HG02870 (cell line): Measurements from ENCODE around the gene EID1.
"Not testable (repeated sequence)": the region's sequence is repeated elsewhere in the genome, so short reads cannot be mapped to it uniquely, and the experiment has no call there.

ENCODE experiments used
- ATAC-seq: cut with Tn5 transposase; IDR thresholded peaks from one replicate; pipeline ENCODE4 v1.9.1; 2021; ENCODE audit warnings: mild to moderate bottlenecking, moderate library complexity; ENCODE audit not compliant: unreplicated experiment

The EID1 gene, protein sequence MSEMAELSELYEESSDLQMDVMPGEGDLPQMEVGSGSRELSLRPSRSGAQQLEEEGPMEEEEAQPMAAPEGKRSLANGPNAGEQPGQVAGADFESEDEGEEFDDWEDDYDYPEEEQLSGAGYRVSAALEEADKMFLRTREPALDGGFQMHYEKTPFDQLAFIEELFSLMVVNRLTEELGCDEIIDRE

DNA sequence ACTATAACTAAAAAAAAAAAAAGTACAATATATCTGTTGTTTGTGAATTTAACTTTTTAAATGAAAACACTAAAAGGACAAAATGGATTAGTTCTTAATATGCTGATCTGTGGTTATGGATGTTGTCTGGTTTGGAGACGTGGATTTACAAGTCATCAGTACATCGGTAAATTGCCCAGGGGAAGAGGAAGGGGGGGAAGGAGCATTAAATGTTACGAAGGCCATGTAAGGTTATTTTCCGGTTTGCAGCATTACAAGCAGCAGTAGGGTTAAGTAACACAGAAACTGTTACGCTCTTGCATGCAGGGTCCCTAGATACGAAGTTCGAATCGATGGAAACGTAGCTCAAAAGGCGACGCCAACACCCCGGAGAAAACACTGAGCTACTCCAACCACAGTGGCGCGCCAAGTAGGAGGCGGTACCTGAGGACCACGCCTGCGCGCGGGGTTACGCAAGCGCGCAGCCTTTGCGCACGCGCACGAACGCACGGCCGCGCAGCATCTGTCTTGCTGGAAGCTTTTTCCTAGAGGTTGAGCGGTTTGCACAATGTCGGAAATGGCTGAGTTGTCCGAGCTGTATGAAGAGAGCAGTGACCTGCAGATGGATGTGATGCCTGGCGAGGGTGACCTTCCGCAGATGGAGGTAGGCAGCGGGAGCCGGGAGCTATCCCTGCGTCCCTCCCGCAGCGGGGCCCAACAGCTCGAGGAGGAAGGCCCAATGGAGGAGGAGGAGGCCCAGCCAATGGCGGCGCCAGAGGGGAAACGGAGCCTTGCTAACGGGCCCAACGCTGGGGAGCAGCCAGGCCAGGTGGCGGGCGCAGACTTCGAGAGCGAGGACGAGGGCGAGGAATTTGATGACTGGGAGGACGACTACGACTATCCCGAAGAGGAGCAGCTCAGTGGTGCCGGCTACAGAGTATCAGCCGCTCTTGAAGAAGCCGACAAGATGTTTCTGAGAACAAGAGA, at the start of gene EID1:
EID1 (plus strand) TSS at position 505 of the 966 bp plus-strand sequence; CDS start at position 548, 43 bp downstream.
- peak; percentile 92 for ATAC-seq

DNA sequence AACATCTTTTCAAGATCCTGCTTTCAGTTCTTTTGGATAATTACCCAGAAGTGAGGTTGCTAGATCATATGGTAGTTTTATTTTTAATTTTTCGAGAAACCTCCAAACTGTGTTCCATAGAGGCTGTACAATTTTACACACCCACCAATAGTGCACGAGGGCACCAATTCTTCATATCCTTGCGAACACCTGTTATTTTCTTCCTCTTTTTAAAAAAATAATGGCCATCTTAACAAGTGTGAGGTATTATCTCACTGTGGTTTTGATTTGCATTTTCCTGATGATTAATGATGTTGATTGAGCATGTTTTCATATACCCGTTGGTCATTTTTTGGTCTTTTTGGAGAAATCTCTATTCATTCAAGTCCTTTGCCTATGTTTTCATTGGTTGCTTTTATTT, 49.5 kb upstream of the EID1 start:
- ATAC-seq = no peak

DNA sequence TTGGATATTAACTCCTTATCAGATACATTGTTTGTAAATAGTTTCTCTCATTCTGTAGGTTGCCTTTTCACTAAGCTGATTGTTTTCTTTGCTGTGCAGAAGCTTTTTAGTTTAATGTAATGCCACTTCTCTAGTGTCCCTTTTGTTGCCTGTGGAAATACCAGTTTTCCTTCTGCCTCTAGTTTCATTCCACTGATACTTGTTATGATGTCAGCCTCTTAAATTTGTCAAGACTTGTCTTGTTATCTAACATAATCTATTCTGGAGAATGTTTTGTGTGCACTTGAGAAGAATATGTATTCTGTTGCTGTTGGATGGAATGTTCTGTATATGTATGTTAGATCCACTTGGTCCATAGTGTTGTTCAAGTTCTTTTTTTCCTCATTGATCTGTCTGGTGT, 49.0 kb upstream of the EID1 start:
- ATAC-seq = no peak

DNA sequence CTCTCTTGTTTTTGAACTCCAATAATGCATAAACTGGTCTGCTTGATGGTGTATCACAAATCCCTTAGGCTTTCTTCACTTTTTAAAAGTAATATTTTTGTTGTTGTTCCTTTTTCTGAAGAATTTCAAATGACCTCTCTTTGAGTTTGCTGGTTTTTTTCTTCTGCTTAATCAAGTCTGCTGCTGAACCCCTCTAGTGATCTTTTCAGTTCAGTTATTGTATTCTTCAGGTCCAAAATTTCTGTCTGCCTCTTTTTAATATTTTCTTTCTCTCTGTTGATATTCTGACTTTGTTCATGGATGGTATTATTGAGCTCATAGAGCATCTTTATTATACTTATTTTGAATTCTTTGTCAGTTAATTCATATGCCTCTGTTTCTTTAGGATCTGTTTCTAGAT, 45.3 kb upstream of the EID1 start:
- ATAC-seq = no peak

DNA sequence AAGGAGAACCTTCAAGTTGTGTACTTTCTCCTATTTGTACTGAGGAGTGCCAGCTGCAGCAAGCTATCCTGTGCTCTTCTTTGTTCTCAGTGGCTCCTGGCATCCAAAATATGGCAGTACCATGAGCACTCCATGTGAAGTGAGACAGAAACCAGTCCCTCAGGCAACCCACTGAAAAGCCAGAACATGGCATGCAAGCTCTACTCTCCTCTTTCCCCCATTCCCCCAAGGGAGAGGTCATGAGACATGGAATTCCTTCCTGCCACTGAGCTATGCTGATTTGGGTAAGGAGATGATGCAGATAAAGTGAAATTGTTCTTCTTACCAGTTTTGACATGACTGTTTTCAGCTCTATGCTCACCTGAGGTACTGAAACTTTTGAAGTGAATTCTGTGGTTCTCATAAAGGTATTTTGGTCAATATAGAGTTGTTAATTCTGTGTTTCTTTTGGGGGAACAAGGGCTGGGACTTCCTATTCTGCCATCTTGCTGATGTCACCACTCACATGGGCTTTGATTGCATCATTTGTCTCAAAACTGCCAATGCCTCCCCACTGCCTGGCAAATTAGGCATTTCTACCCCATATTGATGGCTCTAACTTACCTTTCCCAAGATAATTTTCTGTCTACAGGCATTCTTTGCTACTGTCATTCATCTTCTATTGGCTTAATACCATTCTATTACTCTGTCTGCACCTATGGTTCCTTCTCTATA, 44.3 kb upstream of the EID1 start:
- no peak for ATAC-seq

DNA sequence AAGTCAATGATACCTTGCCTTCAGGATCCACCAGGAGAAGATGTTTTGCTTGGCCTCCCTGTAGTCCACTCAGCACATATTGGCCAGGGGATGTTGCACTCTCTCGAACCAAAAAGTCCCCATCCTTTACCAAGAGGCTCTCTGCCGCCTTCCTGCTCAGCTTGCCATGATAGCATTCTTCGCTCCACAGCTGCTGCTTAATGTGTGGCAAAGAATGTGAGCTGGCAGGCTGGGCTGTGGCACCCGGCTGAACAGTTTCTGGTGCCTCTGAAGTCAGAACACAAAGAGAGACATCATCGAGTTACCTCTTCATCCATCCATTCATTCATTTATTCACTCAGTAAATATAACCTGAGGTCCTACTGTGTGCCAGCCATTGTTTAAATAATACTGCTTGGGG, 43.2 kb upstream of the EID1 start:
- no peak for ATAC-seq

DNA sequence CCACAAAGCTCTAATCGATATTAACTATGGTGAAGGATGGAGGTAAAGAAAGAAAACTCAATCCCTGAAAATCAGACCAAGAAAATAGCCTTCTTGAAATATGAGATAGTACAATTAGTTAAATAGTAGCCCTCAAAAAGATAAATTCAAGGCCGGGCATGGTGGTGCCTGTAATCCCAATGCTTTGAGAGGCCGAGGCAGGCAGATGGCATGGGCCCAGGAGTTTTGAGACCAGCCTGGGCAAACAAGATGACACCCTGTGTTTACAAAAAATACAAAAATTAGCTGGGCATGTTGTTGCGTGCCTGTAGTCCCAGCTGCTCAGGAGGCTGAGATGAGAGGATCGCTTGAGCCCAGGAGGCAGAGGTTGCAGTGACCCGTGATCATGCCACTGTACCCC, 35.4 kb upstream of the EID1 start:
- ATAC-seq = no peak

DNA sequence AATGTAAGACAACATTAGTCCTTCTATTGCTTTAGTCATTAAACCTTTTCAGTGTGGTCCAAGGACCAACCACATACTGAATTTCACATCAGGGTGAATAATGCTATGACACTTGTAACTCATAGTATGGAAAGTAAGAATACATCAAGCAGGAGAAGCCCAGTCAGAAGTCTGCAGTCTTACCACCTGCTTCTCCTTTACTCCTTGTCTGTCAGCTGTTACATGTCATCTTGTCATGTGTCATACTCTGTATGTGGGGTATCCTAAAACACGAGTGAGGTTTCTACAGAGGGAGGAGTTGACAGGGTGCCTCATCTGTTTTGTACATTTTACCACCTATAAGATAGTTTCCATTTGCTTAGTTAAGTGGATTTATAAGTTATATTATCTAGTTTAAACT, 32.8 kb upstream of the EID1 start:
- ATAC-seq = no peak

DNA sequence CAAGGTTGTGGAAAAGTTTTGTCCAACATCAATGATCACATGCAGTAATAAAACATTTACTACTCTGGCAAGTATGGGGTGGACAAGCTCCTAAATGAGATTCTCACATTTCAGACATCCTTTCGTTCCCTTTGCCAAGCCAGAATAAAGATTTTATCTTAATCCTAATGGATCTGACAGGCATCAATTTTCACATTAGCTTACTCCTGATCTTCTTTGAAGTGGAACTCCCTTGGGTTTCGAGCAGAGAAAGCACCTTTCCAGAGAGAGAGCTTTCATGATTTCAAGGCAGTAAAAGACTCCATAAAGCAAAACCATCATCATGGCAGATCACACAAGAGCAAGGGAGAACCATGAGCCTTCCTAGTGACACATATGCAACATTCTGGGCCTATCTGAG, 27.3 kb upstream of the EID1 start:
- ATAC-seq = no peak

DNA sequence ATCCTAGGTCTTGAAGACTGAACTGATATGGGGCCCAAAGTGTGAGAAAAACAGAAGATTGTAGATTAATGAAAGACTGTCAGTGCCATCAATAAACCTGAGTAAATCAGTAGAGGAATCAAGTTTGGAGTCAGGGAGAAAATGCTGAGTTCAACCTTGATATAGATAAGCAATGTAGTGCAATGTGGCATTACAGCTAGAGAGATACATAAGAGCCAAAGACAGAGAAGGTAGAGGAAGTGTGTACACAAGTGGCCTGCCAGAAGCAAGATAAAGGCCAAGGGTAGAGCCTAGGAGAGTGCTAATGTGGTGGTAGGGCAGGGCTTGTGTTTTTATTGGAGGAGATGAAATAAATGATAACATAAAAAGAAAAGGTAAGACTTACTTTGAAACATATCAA, 26.0 kb upstream of the EID1 start:
- no peak for ATAC-seq

DNA sequence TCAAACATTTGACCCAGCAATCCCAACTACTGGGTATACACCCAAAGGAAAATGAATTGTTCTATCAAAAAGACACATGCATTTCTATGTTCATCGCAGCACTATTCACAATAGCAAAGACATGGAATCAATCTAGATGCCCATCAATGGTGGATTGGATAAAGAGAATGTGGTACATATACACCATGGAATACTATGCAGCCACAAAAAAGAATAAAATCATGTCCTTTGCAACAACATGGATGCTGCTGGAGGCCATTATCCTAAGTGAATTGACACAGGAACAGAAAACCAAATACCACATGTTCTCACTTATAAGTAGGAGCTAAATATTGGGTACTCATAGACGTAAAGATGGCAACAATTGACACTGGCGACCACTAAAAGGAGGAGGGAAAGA, 23.5 kb upstream of the EID1 start:
- ATAC-seq = not testable (repeated sequence)

DNA sequence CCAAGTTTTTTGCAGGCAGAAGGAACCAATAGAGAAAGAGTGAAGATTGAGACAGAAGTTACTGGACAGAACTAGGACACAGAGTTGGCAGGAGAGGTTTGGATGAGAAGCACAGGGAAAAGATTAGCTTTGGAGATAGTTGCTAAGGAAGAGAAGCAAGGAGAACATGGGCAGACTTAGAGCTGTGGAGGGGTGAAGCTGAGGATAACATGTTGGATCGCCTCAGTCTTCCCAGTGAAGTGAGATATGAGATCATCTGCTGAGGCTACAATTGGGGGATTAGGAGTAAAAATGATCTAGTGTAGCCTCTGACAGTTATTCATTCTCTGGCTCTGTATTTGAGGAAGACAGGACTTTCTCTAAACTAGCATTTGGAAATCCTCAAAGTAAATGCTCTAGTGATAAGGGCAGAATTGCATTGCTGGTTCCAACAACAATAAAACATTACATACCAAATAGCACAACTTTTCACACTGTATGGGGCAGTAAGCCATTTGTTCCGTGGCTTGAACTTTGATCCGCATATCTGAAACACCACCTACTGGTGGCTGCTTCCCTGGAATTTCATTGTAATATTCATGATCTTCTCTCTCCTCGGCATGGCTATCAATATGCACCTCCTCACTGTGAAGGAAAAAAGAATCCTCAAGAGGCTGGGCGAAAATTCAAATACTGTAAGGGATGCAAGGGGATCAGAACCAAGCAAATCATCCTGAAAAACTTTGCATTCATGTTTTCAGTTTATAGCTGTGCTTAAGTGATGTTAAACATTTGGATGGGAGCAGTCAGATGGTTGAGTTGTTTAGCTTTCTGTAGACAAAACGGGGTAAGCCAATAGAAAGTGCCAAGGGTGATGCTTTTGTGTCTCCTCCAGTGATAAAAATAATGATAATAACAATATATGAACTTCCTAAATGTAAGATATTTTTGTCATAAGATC, 22.2 kb upstream of the EID1 start:
- no peak for ATAC-seq

DNA sequence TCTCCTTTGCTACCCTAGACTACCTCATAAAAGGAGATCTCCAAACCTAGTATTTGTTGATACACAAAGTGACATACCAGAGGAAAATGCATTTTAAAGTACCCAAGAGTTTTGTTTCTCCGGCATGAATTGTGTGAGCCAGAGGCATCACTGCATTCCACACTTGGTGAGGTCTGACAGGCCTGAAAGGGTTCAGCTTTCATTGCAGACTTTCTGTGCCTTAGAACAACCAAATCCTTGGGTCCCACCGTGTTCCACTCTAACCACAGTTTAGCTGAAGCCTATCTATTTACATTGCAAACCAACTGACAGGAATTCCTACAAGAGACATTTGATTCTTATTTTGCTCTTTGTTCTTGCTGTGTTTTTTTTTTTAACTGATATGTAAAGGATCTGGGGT, 21.0 kb upstream of the EID1 start:
- ATAC-seq = no peak

DNA sequence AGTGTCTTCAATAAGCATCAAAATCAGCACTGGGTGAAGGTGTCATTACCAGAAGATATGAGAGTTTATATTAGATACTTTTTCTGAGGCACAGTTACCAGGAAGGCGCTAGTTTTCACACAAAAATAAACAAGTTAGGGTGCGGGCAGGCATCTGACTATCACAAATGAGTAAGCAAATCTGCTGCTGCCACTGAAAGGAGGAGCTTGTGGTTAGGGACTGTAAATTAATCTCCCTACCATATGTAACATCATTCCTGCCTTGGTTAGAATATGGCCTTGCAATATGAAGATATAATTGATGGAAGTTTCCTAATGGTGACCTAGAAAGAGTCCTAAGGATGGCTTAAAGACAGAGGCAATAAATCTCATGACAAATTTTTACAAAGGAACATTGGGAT, 19.5 kb upstream of the EID1 start:
- ATAC-seq = no peak

DNA sequence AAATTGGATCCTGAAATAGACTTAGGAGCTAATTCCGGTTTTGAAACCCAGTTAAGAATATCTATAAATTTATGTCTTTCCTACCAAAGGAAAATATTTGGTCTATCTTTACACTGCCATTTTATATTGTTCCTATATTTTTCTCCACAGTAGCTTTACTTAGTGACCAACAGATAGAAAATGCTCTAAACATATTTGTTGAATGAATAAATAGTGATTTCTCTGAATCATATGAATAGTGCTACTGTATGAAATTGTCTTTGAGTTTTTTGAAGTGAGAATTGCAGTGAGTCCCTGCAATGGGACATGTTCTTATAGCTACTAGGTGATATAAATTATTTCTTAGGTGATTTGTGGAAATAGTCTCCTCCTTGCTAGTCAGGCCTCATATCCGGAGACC, 18.5 kb upstream of the EID1 start:
- ATAC-seq = no peak

DNA sequence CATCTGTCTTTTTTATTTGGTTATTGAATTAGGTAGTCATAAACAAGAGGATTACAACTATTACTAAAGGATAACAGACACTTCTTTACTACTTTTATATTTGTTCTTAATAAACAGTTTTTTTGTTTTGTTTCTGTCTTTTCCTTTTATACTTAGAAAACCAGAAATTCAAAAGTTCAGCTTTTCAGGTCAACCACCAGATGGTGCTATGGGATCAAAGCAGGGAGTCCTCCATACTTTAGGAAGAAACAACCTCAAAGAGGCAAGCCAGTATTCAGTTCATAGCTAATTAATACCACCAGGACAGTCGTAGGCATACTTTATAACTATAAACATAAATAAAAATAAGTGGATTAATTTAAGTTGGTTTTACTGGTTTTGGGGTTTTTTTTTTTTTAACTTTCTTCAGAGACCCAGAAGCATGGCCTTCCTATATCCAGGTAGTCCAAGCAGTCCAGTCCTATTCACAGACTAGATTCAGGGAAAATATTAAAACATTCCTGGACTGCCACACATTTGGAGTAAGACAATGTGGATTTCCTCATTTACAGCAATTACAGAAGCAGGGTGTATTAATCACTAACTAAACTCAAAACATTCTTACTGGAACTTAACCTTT, 16.0 kb upstream of the EID1 start:
- ATAC-seq = no peak

DNA sequence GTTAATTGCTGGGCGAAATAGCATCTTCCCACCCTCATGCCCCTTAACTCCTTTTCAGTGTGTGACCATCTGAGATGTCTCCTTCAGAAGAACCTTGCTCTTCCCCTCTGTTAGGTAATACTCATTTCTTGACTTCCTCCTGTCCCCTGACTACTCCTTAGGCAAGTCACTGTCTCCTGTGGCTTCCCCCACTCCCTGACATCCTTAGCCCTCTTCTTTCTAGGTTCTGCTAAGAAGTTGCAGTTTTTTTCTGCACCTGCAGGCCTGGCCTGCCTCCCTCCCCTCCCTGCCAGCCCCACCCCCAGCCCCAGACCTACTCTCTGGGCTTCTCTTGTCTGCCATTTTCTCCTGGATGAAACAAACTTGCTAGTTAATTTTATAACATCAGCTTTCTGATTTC, 15.2 kb upstream of the EID1 start:
- ATAC-seq = peak; percentile 53

DNA sequence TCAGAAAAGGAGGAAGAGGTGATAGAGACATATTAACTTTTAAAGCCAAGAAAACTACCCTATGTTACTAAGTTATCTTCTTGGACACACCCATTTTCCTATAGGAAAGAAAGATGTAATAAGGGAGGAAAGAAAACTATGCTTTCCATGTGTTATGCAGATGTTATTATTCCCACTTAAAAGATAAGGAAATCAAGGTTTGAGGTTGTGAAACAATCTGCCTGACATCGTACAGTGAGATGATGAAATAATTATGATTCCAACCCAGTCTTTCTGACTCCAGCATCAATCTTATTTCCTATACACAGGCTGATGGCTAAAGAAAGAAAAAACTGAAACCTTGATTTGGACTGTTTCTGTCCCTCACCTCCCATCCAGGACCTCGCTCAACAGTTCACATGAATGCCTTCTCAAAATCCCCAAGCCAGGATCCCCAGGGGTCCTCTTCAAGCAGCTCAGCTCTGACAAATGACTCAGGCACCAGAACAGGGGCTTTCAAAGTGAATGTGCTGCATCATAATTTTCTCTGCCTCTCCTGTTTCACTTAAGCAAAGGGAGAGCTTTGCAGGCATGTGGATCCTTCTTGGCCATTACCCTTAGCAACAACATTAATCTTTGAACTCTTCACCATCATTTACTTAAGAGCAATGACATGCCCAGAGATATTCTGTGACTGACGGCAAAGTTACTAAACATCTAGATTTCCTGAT, 12.4 kb upstream of the EID1 start:
- ATAC-seq = no peak

DNA sequence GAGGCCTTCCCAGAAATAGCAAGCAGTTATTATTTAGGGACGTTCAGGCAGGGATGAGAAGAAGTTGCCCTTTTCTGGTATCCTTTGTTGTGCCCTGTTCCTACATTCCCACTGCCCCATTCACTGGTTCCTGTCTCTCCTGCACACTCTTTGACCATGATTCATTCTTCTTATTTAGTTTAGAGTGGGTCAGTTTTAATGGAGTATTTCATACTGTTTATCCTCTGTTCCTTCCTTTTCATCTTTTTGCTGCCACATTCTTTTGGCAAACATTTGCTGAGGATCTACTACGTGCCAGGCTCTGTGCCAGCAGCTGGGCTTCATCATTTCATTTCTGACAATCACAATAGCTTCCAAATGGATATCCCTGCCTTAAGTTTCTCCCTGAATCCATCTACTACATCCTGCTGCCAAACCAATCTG, 11.8 kb upstream of the EID1 start:
- ATAC-seq = no peak

DNA sequence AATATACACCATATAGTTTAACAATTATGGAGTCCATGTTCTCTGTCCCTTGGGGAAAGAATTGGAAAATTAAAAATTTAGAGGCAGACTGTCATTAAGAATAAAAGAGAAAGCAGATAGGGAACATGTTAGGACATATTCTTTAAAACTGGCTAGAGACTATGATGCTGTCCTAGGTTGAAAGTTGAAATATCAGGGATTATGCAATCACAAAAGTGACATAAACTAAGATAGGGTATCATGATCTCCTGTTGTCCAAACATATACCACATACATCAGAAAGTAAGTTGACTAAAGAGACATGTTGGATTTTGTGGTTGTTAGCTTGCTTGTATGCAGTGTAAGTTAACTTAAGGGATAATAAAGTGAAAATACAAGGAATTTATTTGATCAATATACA, 9.9 kb upstream of the EID1 start:
- ATAC-seq = no peak
